ENCODE data around the gene POP4. TPM values are rescaled to one million over a fixed set of nuclear protein-coding genes. Genes with fewer than 3 reads are reported as not detected.

Gene POP4
- total RNA-seq, 5 donors from 2014 or later (not counting 1 experiment from before 2014, with no cell fraction given) = 43.7 to 59.6 (median 55.5) TPM

- Histone ChIP-seq H3K9me3 (no peaks in the 10 kb centered on the region), H3K36me3 (ENCODE audit: control insufficient read depth in 2 of 2, extremely low read depth in 1 of 2, insufficient read depth in 1 of 2, low read length in 1 of 2) (no peaks in the 10 kb centered on the region), H3K4me1 (ENCODE audit: control insufficient read depth in 1 of 2, extremely low read depth in 1 of 2, insufficient read depth in 2 of 2, low read length in 2 of 2) (peaks cover 21 to 23% of the 10 kb centered on the region in 2 experiments), H3K4me3 (ENCODE audit: control insufficient read depth in 1 of 2, extremely low read depth in 1 of 2, low read length in 1 of 2) (no peak overlapping the region), H3K27ac (ENCODE audit: low read length) (no peak overlapping the region), H3K27me3 (replicated peaks in 1 of 2; ENCODE audit: control insufficient read depth in 2 of 2, extremely low read depth in 1 of 2, insufficient read depth in 2 of 2, low read length in 1 of 2) (no peaks in the 10 kb centered on the region)
- Mint-ChIP-seq H3K36me3 (no peaks in the 10 kb centered on the region), H3K4me3 (no peak overlapping the region), H3K27me3 (no peaks in the 10 kb centered on the region), H3K27ac (no peak overlapping the region), H3K4me1 (peaks cover 14 to 36% (median 23%) of the 10 kb centered on the region in 3 donors), H3K9me3 (no peaks in the 10 kb centered on the region)
- ATAC-seq (replicated peaks in 1 of 4) (no peak), DNase-seq (no peak)
- CTCF ChIA-PET = no interaction called here
- WGBS (ENCODE audit: insufficient coverage) = 100% methylated on average over 1 of the region's 5 CpGs
- POLR2A ChIA-PET = no interaction called here
Measured at GRCh38 chr19:29658221-29658991, 52.3 kb downstream of the POP4 start.

GRCh38 chr19:29660835-29661234, 54.8 kb downstream of the POP4 start:
- ATAC-seq (replicated peaks in 1 of 4) = peak in 1 of 4 experiments; percentile 30
- no peak overlapping the region for H3K4me3 ChIP-seq (ENCODE audit: control insufficient read depth in 1 of 2, extremely low read depth in 1 of 2, low read length in 1 of 2)
- Mint-ChIP-seq H3K36me3 (no peaks in the 10 kb centered on the region), H3K4me3 (peak overlapping the region in 1 of 3 donors; percentile 52), H3K27me3 (no peaks in the 10 kb centered on the region), H3K4me1 (peaks cover 21 to 34% (median 33%) of the 10 kb centered on the region in 3 donors), H3K9me3 (no peaks in the 10 kb centered on the region), H3K27ac (peak overlapping the region; percentile 51 to 85)
- WGBS (ENCODE audit: insufficient coverage) = 26% methylated on average over 5 of the region's 10 CpGs
- H3K9me3 ChIP-seq = no peaks in the 10 kb centered on the region
- CTCF ChIA-PET = interaction anchor here (0.6 to 1.6 kb wide), 3 partner anchors 46 to 54 kb away, joined by 3 read pairs; partner anchors contain the start of gene POP4 (in 1 of the 2)
- no peaks in the 10 kb centered on the region for H3K27me3 ChIP-seq (replicated peaks in 1 of 2; ENCODE audit: control insufficient read depth in 2 of 2, extremely low read depth in 1 of 2, insufficient read depth in 2 of 2, low read length in 1 of 2)
- H3K4me1 ChIP-seq (ENCODE audit: control insufficient read depth in 1 of 2, extremely low read depth in 1 of 2, insufficient read depth in 2 of 2, low read length in 2 of 2) = peaks cover 21 to 33% of the 10 kb centered on the region in 2 experiments
- peak in 24 of 35 experiments; percentile 29 to 73 (median 54) for DNase-seq
- POLR2A ChIA-PET = interaction anchor here (0.5 to 1.4 kb wide), 3 partner anchors 12 to 53 kb away, joined by 3 read pairs; no protein-coding TSS in a partner anchor
- peak overlapping the region; percentile 10 for H3K27ac ChIP-seq (ENCODE audit: low read length)
- no peaks in the 10 kb centered on the region for H3K36me3 ChIP-seq (ENCODE audit: control insufficient read depth in 2 of 2, extremely low read depth in 1 of 2, insufficient read depth in 1 of 2, low read length in 1 of 2)

- H3K36me3 ChIP-seq (ENCODE audit: control insufficient read depth in 2 of 2, extremely low read depth in 1 of 2, insufficient read depth in 1 of 2, low read length in 1 of 2) = no peaks in the 10 kb centered on the region
- ChIA-PET CTCF (interaction anchor here (1.4 to 2.5 kb wide), 4 partner anchors 9 to 52 kb away, joined by 3 to 18 read pairs (median 6); no protein-coding TSS in a partner anchor), POLR2A (no interaction called here)
- Mint-ChIP-seq H3K4me3 (no peak overlapping the region), H3K27ac (peak overlapping the region in 1 of 2 donors; percentile 83), H3K9me3 (no peaks in the 10 kb centered on the region), H3K36me3 (peaks cover 3% of the 10 kb centered on the region), H3K4me1 (peaks cover 29 to 42% (median 41%) of the 10 kb centered on the region in 3 donors), H3K27me3 (no peaks in the 10 kb centered on the region)
- no peaks in the 10 kb centered on the region for H3K9me3 ChIP-seq
- H3K4me3 ChIP-seq (ENCODE audit: control insufficient read depth in 1 of 2, extremely low read depth in 1 of 2, low read length in 1 of 2) = no peak overlapping the region
- no peak for DNase-seq
- WGBS (ENCODE audit: insufficient coverage) = 71% methylated on average over 1 of the region's 1 CpG
- H3K4me1 ChIP-seq (ENCODE audit: control insufficient read depth in 1 of 2, extremely low read depth in 1 of 2, insufficient read depth in 2 of 2, low read length in 2 of 2) = peaks cover 23 to 44% of the 10 kb centered on the region in 2 experiments
- H3K27ac ChIP-seq (ENCODE audit: low read length) = no peak overlapping the region
- no peak for ATAC-seq (replicated peaks in 1 of 4)
- no peaks in the 10 kb centered on the region for H3K27me3 ChIP-seq (replicated peaks in 1 of 2; ENCODE audit: control insufficient read depth in 2 of 2, extremely low read depth in 1 of 2, insufficient read depth in 2 of 2, low read length in 1 of 2)
Measured at GRCh38 chr19:29662278-29662603, 56.2 kb downstream of the POP4 start.

- WGBS (ENCODE audit: insufficient coverage) = 79% methylated on average over 10 of the region's 17 CpGs
- H3K4me1 Mint-ChIP-seq = peaks cover 35 to 46% (median 46%) of the 10 kb centered on the region in 3 donors
- no peak overlapping the region for H3K4me3 Mint-ChIP-seq
Measured at GRCh38 chr19:29662604-29663404, 56.7 kb downstream of the POP4 start.

GRCh38 chr19:29663861-29664752, 58.0 kb downstream of the POP4 start:
- Histone ChIP-seq H3K4me3 (ENCODE audit: control insufficient read depth in 1 of 2, extremely low read depth in 1 of 2, low read length in 1 of 2) (peak overlapping the region in 1 of 2 donors; percentile 37), H3K27ac (ENCODE audit: low read length) (peak overlapping the region; percentile 38), H3K4me1 (ENCODE audit: control insufficient read depth in 1 of 2, extremely low read depth in 1 of 2, insufficient read depth in 2 of 2, low read length in 2 of 2) (peaks cover 37 to 63% of the 10 kb centered on the region in 2 experiments), H3K27me3 (replicated peaks in 1 of 2; ENCODE audit: control insufficient read depth in 2 of 2, extremely low read depth in 1 of 2, insufficient read depth in 2 of 2, low read length in 1 of 2) (no peaks in the 10 kb centered on the region), H3K9me3 (no peaks in the 10 kb centered on the region), H3K36me3 (ENCODE audit: control insufficient read depth in 2 of 2, extremely low read depth in 1 of 2, insufficient read depth in 1 of 2, low read length in 1 of 2) (no peaks in the 10 kb centered on the region)
- peaks cover 48 to 59% (median 59%) of the 10 kb centered on the region in 3 donors for H3K4me1 Mint-ChIP-seq
- 95% methylated on average over 16 of the region's 19 CpGs for WGBS (ENCODE audit: insufficient coverage)
- H3K27ac Mint-ChIP-seq = peak overlapping the region; percentile 66 to 83
- ChIA-PET CTCF (interaction anchor here (1.2 to 4.2 kb wide), 3 partner anchors 54 to 58 kb away, joined by 7 to 42 read pairs (median 18); partner anchors contain the start of gene POP4 (in 1 of the 2)), POLR2A (no interaction called here)
- no peaks in the 10 kb centered on the region for H3K9me3 Mint-ChIP-seq
- H3K36me3 Mint-ChIP-seq = peaks cover 3% of the 10 kb centered on the region
- peak overlapping the region; percentile 74 to 89 (median 78) for H3K4me3 Mint-ChIP-seq
- ATAC-seq (replicated peaks in 1 of 4) (no peak), DNase-seq (no peak)
- no peaks in the 10 kb centered on the region for H3K27me3 Mint-ChIP-seq

More at GRCh38 chr19:29662604-29663404, 56.7 kb downstream of the POP4 start:
- Histone ChIP-seq H3K27me3 (replicated peaks in 1 of 2; ENCODE audit: control insufficient read depth in 2 of 2, extremely low read depth in 1 of 2, insufficient read depth in 2 of 2, low read length in 1 of 2) (no peaks in the 10 kb centered on the region), H3K36me3 (ENCODE audit: control insufficient read depth in 2 of 2, extremely low read depth in 1 of 2, insufficient read depth in 1 of 2, low read length in 1 of 2) (no peaks in the 10 kb centered on the region), H3K4me3 (ENCODE audit: control insufficient read depth in 1 of 2, extremely low read depth in 1 of 2, low read length in 1 of 2) (no peak overlapping the region), H3K27ac (ENCODE audit: low read length) (no peak overlapping the region), H3K9me3 (no peaks in the 10 kb centered on the region), H3K4me1 (ENCODE audit: control insufficient read depth in 1 of 2, extremely low read depth in 1 of 2, insufficient read depth in 2 of 2, low read length in 2 of 2) (peaks cover 28 to 50% of the 10 kb centered on the region in 2 experiments)
- H3K27ac Mint-ChIP-seq = peak overlapping the region; percentile 43 to 83
- CTCF ChIA-PET = interaction anchor here (1.4 to 2.5 kb wide), 4 partner anchors 9 to 53 kb away, joined by 3 to 18 read pairs (median 6); no protein-coding TSS in a partner anchor
- ATAC-seq (replicated peaks in 1 of 4) = no peak
- no peak for DNase-seq
- POLR2A ChIA-PET = interaction anchor here in 1 of 2 donors (0.7 kb wide), 1 partner anchor 321 kb away, joined by 3 read pairs; no protein-coding TSS in a partner anchor
- peaks cover 3% of the 10 kb centered on the region for H3K36me3 Mint-ChIP-seq
- H3K27me3 Mint-ChIP-seq = no peaks in the 10 kb centered on the region
- no peaks in the 10 kb centered on the region for H3K9me3 Mint-ChIP-seq
